GM21576 (cell line): Measurements from ENCODE around the gene CSNK1A1L.
A peak's percentile ranks its signal among the peaks of the same experiment; 100 is the strongest.
"Not testable (repeated sequence)": the region's sequence is repeated elsewhere in the genome, so short reads cannot be mapped to it uniquely, and the experiment has no call there.

ENCODE experiments used
- ATAC-seq: cut with Tn5 transposase; IDR thresholded peaks from one replicate; pipeline ENCODE4 v1.9.1; 2021; ENCODE audit warnings: mild to moderate bottlenecking, moderate library complexity; ENCODE audit not compliant: unreplicated experiment

CSNK1A1L gene

GRCh38 chr13:37065890-37066526 lies 39.5 kb downstream of the CSNK1A1L start:
- no peak for ATAC-seq

- peak; percentile 20 for ATAC-seq
Observed at GRCh38 chr13:37059848-37060192, 45.6 kb downstream of the CSNK1A1L start.

- peak; percentile 96 for ATAC-seq
Observed at GRCh38 chr13:37058910-37059847, 46.3 kb downstream of the CSNK1A1L start, which contains the start of gene SUPT20H. Gene SUPT20H (minus strand): TSS chr13:37059688. CDS start chr13:37051490, 8,198 bp downstream.

- ATAC-seq, result not testable (repeated sequence)
Observed at GRCh38 chr13:37056228-37056627, 49.2 kb downstream of the CSNK1A1L start.
